IMR-90 (cell line): ENCODE results near the gene RGS9. TPM values are rescaled to one million over a fixed set of nuclear protein-coding genes. Genes with fewer than 3 reads are reported as not detected.

Experiments
- ATAC-seq: fragments of 200-7000 bp; cut with Tn5 transposase; 2 replicates; pipeline ENCODE4 v1.9.1; 2020; ENCODE audit warnings: low read depth, mild to moderate bottlenecking, moderate library complexity
- BruUV-seq: library from RNA; stranded (reverse); fragments of 400-500 nt; replicated peaks from 2 replicates; lab custom pipeline; 2021; lab: Mats Ljungman, UMichigan
- CTCF ChIA-PET: fragments of 300-600 bp; formaldehyde crosslinking; extraction: SDS; loops from one replicate; lab custom pipeline; 2021; ENCODE audit warnings: antibody characterized with exemption; lab: Yijun Ruan, JAX
- POLR2A ChIA-PET: fragments of 300-600 bp; sonication (Branson Sonifier 250); formaldehyde crosslinking; loops from one replicate; lab custom pipeline; 2022; ENCODE audit warnings: antibody characterized with exemption; ENCODE audit not compliant: unreplicated experiment; lab: Charles Lee
- DNase-seq: peaks from one replicate; pipeline ENCODE4 v3.0.0; 2013
- H2AFZ ChIP-seq: replicated peaks from 2 replicates; pipeline ENCODE3; 2013; ENCODE audit warnings: low read length, mild to moderate bottlenecking; ENCODE audit not compliant: poor library complexity
- H2AK5ac ChIP-seq: 2 replicates; pipeline ENCODE4 v1.6.1; 2013; ENCODE audit warnings: low read depth, low read length, inconsistent platforms
- H2AK9ac ChIP-seq: replicated peaks from 2 replicates; pipeline ENCODE3; 2013; ENCODE audit warnings: mild to moderate bottlenecking, low read depth, low read length, moderate library complexity; ENCODE audit not compliant: poor library complexity
- H2BK120ac ChIP-seq: 2 replicates; pipeline ENCODE4 v1.6.1; 2013; ENCODE audit warnings: low read depth, low read length, inconsistent platforms
- H2BK15ac ChIP-seq: 3 replicates; pipeline ENCODE4 v1.6.1; 2013; ENCODE audit warnings: low read depth, low read length, inconsistent platforms
- H2BK20ac ChIP-seq: 2 replicates; pipeline ENCODE4 v1.6.1; 2013; ENCODE audit warnings: low read depth, mild to moderate bottlenecking, inconsistent platforms, low read length, moderate library complexity
- H2BK5ac ChIP-seq: 2 replicates; pipeline ENCODE4 v1.6.1; 2013; ENCODE audit warnings: mild to moderate bottlenecking, low read depth, low read length, inconsistent platforms; ENCODE audit not compliant: poor library complexity, severe bottlenecking
- H3K14ac ChIP-seq: replicated peaks from 2 replicates; pipeline ENCODE4 v1.6.1; 2013; ENCODE audit warnings: low read depth, low read length, inconsistent platforms
- H3K18ac ChIP-seq: 2 replicates; pipeline ENCODE4 v1.6.1; 2013; ENCODE audit warnings: low read depth, low read length, control low read depth
- H3K23ac ChIP-seq: 2 replicates; pipeline ENCODE4 v1.6.1; 2013; ENCODE audit warnings: low read depth, low read length, inconsistent platforms
- H3K27ac ChIP-seq: 2 replicates; pipeline ENCODE4 v1.5.1; 2013; ENCODE audit warnings: mild to moderate bottlenecking, control low read depth, low read length; ENCODE audit not compliant: insufficient read depth
- H3K27me3 ChIP-seq: 2 replicates; pipeline ENCODE4 v1.6.1; 2013; ENCODE audit warnings: low read length; ENCODE audit not compliant: control insufficient read depth, insufficient read depth
- H3K36me3 ChIP-seq: 2 replicates; pipeline ENCODE4 v1.6.1; 2013; ENCODE audit warnings: low read length, mixed read lengths; ENCODE audit not compliant: control insufficient read depth, insufficient read depth
- H3K4ac ChIP-seq: 2 replicates; pipeline ENCODE4 v1.6.1; 2013; ENCODE audit warnings: low read depth, low read length, inconsistent platforms
- H3K4me1 ChIP-seq: 2 replicates; pipeline ENCODE4 v1.6.1; 2013; ENCODE audit warnings: low read length, mixed read lengths; ENCODE audit not compliant: control insufficient read depth, insufficient read depth
- H3K4me2 ChIP-seq: 2 replicates; pipeline ENCODE4 v1.6.1; 2013; ENCODE audit warnings: low read depth, mild to moderate bottlenecking, control low read depth, low read length, moderate library complexity
- H3K4me3 ChIP-seq: 2 replicates; pipeline ENCODE4 v1.5.1; 2013; ENCODE audit warnings: low read depth, mild to moderate bottlenecking, control low read depth, low read length, moderate library complexity; ENCODE audit not compliant: insufficient read depth
- H3K56ac ChIP-seq: 2 replicates; pipeline ENCODE4 v1.6.1; 2013; ENCODE audit warnings: low read length, inconsistent platforms; ENCODE audit not compliant: insufficient read depth; ENCODE audit errors: extremely low read depth
- H3K79me1 ChIP-seq, 2 experiments: 2 replicates each; pipeline ENCODE4 v1.6.1; 2013; ENCODE audit warnings: low read length in 2 of 2, inconsistent platforms in 1 of 2, low read depth in 1 of 2
- H3K9ac ChIP-seq: 2 replicates; pipeline ENCODE4 v1.6.1; 2013; ENCODE audit warnings: low read depth, low read length, control low read depth
- H3K9me1 ChIP-seq: 2 replicates; pipeline ENCODE4 v1.6.1; 2013; ENCODE audit warnings: low read length, inconsistent platforms; ENCODE audit not compliant: insufficient read depth
- H3K9me3 ChIP-seq: 2 replicates; pipeline ENCODE4 v1.6.1; 2013; ENCODE audit warnings: low read length; ENCODE audit not compliant: control insufficient read depth, insufficient read depth
- H4K20me1 ChIP-seq: 2 replicates; pipeline ENCODE4 v1.6.1; 2013; ENCODE audit warnings: low read length, inconsistent platforms; ENCODE audit not compliant: insufficient read depth
- H4K5ac ChIP-seq: 2 replicates; pipeline ENCODE4 v1.6.1; 2013; ENCODE audit warnings: mild to moderate bottlenecking, low read depth, low read length, control low read depth
- H4K8ac ChIP-seq, 2 experiments: 2 replicates each; pipeline ENCODE4 v1.6.1; 2013; ENCODE audit warnings: low read depth in 2 of 2, low read length in 2 of 2, control low read depth in 1 of 2, inconsistent platforms in 1 of 2
- H4K91ac ChIP-seq: 2 replicates; pipeline ENCODE4 v1.6.1; 2013; ENCODE audit warnings: low read depth, low read length, inconsistent platforms; ENCODE audit not compliant: insufficient read depth
- ELK1 ChIP-seq: fragments of 150-350 bp; IDR thresholded peaks from 2 replicates; pipeline ENCODE4 v1.6.1; 2016; ENCODE audit warnings: low read depth, mild to moderate bottlenecking, low read length, moderate library complexity, borderline replicate concordance
- NFE2L2 ChIP-seq: fragments of 150-350 bp; IDR thresholded peaks from 2 replicates; pipeline ENCODE4 v1.6.1; 2016; ENCODE audit warnings: low read depth, mild to moderate bottlenecking, low read length
- RAD21 ChIP-seq: IDR thresholded peaks from 2 replicates; pipeline ENCODE4 v1.6.1; 2012; ENCODE audit warnings: low read length, improper control_type of control experiment
- WGBS, 2 experiments: methylation state at CpG; one replicate each; pipeline versions ENCODE4 v1.1.5 to v1.1.7; 2013; ENCODE audit warnings: missing lambda C conversion rate in 2 of 2; ENCODE audit not compliant: insufficient read length in 1 of 2; ENCODE audit errors: extremely low coverage in 2 of 2; 5-methylcytosine and 5-hydroxymethylcytosine counted together
- dilution Hi-C: fragments of 300-500 bp; cut with HindIII; formaldehyde crosslinking; loops from one replicate; pipeline ENCODE4 v1.14.3; 2018; ENCODE audit warnings: low sequenced_read_pairs; ENCODE audit not compliant: unreplicated experiment
- in situ Hi-C: fragments of 300-500 bp; cut with MboI; formaldehyde crosslinking; loops from 3 replicates; pipeline ENCODE4 v1.14.3; 2019; ENCODE audit warnings: low sequenced_read_pairs, inconsistent platforms, mixed read lengths
- intact Hi-C: fragments of 100-400 bp; cut with micrococcal nuclease; formaldehyde crosslinking; loops from 2 replicates; pipeline ENCODE4 v1.10.0; 2022
- polyA plus RNA-seq, 3 experiments: library from polyadenylated mRNA; depleted of rRNA; stranded (reverse); fragments of >200 nt; gene quantifications; 2 replicates each; pipeline ENCODE4 v1.2.3, GENCODE V29; 2012; ENCODE audit warnings: low replicate concordance in 1 of 3
- total RNA-seq: library from RNA; depleted of rRNA; stranded (reverse); fragments of >200 nt; gene quantifications from 2 replicates; pipeline ENCODE4 v1.2.3, GENCODE V29; 2012

RGS9 gene
- total and polyA plus RNA-seq, 2 of the 4 experiments (the other 2 are of a cell fraction) = 0.90 to 1.1 TPM

- Histone ChIP-seq H3K4me1 (peaks cover 4% of the 10 kb centered on the region), H3K36me3 (no peaks in the 10 kb centered on the region), H2BK15ac (no peak overlapping the region), H3K9me1 (peaks cover 6% of the 10 kb centered on the region; the same call in 1 of the 2 replicates), H3K79me1 (no peaks in the 10 kb centered on the region), H3K18ac (no peak overlapping the region), H3K9ac (no peak overlapping the region), H3K4me2 (no peak overlapping the region), H2BK20ac (no peak overlapping the region), H2BK5ac (no peak overlapping the region), H2AFZ (no peak overlapping the region), H2BK120ac (no peak overlapping the region), H2AK5ac (no peak overlapping the region), H3K4me3 (no peak overlapping the region), H3K23ac (no peak overlapping the region), H2AK9ac (no peak overlapping the region), H3K27me3 (no peaks in the 10 kb centered on the region), H4K8ac (no peak overlapping the region), H4K91ac (no peak overlapping the region), H3K9me3 (no peaks in the 10 kb centered on the region), H3K4ac (no peak overlapping the region), H4K20me1 (peaks cover 4% of the 10 kb centered on the region; the same call in 1 of the 2 replicates), H3K14ac (no peak overlapping the region), H3K56ac (no peak overlapping the region), H3K27ac (no peak overlapping the region), H4K5ac (no peak overlapping the region)
- DNase-seq (no peak), ATAC-seq (no peak)
- no TSS peak for BruUV-seq
- CTCF ChIA-PET = no interaction called here
- in situ Hi-C loops (no loop called here), intact Hi-C loops (loop anchor here (5.0 kb wide), 1 partner anchor 89 kb away; no protein-coding TSS in a partner anchor), dilution Hi-C loops (no loop called here)
- 92% methylated on average over 2 of the region's 6 CpGs; no CpG with 5 or more reads in 1 of the 2 experiments for WGBS, 2 experiments
- TF ChIP-seq NFE2L2 = no peak
- TF ChIP-seq ELK1 = no peak
- TF ChIP-seq RAD21 = no peak
- POLR2A ChIA-PET = no interaction called here
Measured at GRCh38 chr17:65108152-65108551, 29.0 kb upstream of the RGS9 start.
